ENCODE measurements around the gene TEX28.

- TF ChIP-seq, protein P1, sequence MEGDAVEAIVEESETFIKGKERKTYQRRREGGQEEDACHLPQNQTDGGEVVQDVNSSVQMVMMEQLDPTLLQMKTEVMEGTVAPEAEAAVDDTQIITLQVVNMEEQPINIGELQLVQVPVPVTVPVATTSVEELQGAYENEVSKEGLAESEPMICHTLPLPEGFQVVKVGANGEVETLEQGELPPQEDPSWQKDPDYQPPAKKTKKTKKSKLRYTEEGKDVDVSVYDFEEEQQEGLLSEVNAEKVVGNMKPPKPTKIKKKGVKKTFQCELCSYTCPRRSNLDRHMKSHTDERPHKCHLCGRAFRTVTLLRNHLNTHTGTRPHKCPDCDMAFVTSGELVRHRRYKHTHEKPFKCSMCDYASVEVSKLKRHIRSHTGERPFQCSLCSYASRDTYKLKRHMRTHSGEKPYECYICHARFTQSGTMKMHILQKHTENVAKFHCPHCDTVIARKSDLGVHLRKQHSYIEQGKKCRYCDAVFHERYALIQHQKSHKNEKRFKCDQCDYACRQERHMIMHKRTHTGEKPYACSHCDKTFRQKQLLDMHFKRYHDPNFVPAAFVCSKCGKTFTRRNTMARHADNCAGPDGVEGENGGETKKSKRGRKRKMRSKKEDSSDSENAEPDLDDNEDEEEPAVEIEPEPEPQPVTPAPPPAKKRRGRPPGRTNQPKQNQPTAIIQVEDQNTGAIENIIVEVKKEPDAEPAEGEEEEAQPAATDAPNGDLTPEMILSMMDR (IDR thresholded peaks at IDR 0.05) = no peak
- TF ChIP-seq POLR2A (IDR thresholded peaks at IDR 0.05) = no peak
These were observed 9.9 kb upstream of the TEX28 start for GRCh38 chrX:154304846-154305245.
